GM19467 (cell line): ENCODE data around the gene KRAS.

ENCODE experiments used
- ATAC-seq: cut with Tn5 transposase; IDR thresholded peaks from one replicate; pipeline ENCODE4 v1.9.1; 2021; ENCODE audit warnings: mild to moderate bottlenecking, moderate library complexity; ENCODE audit not compliant: unreplicated experiment

Gene KRAS

DNA sequence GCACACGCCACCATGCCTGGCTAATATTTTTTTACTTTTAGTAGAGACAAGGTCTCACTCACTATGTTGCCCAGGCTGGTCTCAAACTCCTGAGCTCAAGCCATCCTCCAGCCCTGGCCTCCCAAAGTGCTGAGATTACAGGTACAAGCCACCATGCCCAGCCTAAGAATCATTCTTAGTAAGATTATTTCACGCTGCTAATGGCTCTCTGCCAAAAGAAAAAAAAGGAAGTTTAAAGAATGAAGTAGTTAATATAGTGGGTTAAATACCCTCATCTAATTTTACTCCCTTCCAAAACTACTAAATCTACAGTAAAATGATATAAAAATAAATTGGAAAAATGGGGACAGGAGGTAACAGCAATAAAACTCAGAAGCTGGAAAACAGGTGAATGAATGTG lies 53.1 kb downstream of the KRAS start:
- ATAC-seq: no peak

DNA sequence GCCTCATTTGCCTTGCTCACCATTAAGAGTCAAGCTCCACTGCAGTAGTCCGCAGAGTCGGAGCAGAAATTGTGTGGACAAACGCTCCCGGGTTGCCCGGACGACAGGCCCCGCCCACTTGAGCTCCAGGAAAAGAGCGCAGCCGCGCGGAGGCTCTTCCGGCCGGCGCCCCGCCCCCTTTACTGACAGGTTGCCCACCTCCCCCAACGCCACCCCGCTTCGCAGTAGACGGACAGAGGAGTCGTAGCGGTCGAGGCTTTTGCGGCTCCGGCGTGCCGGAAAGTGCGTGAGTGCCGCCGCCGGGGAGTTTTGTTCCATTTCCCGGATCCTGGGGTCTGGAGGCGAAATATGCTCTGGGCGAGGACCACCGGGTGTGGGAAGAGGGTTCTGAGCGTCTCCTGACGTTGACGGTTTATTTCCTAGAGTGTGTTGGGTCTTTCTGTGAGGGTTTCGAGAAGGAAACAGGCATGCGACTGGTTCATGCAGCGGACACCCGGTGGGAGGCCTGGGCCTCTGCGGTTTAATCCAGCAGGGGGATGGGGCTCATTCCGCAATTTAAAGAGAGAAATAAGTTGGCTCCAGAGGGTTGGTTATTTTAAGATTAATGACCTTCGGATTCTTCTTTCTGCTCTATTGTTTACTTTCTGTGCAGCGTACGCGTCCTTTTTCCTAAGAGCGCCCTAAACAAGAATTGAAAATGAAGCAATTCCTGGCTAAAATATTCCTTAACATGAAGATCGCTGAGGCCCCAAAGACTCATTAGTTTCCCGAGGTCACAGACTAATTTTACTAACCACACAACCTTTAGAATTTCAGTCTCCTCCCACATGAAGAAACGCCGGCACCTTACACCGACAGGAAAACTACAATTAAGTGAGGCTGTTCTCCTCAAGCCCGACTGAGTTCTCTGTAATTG lies 55.4 kb downstream of the KRAS start, which contains the start of the genes DNAI7 and ETFRF1:
DNAI7 (minus strand) TSS at position 105 of the 916 bp plus-strand sequence; CDS start at position 23, 82 bp downstream.
ETFRF1 (plus strand) TSS at position 182 of the 916 bp plus-strand sequence. CDS start 8,720 bp downstream, outside the sequence.
- ATAC-seq: peak; percentile 84

GRCh38 chr12:25194722-25195055 lies 56.0 kb downstream of the KRAS start:
- ATAC-seq: no peak

DNA sequence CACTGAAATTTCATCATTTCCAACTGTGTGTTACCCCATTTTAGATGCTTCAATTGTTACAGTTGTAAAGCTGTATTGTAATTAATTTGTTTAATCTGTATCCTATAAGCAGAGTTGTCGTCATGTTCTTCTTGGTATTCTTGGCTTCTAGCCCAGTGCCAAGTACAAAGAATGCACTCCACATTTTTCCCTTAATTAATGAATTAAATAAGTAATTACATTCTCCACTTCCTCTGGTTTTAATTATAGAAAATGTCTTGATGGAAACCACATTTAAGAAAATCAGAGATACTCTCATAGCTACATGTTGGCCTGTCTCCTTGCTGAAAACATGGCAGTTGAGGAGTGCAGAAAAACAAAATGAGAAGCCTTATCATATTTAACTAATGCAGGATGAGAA lies 56.5 kb downstream of the KRAS start:
- no peak for ATAC-seq

DNA sequence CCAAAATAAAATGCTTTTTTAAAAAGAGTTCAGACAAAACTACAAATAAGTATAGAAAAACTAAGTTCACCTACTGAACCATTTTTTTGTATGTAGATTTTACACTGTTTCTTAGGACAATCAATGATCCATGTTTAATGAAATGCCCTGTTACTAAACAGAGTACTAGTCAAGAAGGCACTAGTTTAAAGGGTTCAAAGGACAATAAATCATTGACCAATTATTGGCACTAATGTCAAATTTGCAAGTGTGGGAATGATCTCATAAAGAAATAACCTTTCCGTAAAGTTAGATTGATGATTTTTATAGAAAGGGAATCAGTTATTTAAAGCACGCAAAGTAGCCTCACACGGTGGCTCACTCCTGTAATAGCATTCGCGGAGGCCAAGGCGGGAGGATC lies 59.9 kb downstream of the KRAS start:
- no peak for ATAC-seq

- ATAC-seq: no peak
Measured at GRCh38 chr12:25189656-25190055, 61.1 kb downstream of the KRAS start.

DNA sequence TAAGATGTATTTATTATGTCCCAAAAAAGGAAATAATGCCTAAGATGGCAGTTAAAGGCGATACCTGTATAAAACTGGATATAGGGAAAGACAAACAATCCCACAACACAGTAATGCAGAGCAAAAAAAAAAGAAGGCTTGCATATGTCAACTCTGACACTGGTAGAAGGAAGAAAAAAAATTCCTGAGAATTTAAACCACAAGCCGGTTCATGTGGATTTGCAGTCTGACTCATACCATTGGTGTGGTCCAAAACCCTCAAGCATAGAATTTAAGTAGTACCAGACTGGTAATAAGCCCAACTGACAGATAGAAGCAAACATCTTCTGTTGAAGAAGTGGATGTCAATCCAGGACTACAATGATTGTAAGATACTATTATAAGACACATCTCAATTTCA lies 62.9 kb downstream of the KRAS start:
- ATAC-seq: no peak

DNA sequence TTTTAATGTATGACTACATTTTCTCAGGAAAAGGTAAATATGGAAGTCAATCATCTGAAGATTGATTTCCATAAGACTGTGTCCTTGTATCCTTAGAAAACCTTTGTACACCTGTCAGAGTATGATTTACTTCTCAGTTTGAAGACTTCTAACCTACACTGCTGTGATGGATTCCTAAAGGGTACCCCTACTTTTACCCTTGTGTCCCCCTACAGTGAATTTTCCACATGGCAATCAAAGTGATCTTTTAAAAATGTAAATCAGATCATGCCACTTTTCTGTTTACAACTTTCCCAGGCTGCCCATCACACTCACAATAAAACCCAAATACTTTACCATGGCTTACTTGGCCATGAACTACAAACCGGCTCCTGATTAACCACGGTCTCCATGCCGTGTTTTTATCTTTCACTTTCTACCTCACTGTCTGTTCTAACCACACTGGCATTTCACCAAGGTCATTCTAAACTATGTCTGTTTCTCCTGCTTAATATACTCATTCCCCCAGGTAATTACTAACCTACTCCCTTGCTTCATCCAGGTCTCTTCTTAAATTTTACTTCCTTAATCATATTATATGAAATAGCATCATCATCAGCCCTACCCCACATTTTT lies 63.8 kb downstream of the KRAS start:
- ATAC-seq: peak; percentile 78

- peak; percentile 26 for ATAC-seq
Measured at GRCh38 chr12:25186038-25186787, 64.5 kb downstream of the KRAS start.

- ATAC-seq: no peak
Measured at GRCh38 chr12:25184132-25184531, 66.6 kb downstream of the KRAS start.

DNA sequence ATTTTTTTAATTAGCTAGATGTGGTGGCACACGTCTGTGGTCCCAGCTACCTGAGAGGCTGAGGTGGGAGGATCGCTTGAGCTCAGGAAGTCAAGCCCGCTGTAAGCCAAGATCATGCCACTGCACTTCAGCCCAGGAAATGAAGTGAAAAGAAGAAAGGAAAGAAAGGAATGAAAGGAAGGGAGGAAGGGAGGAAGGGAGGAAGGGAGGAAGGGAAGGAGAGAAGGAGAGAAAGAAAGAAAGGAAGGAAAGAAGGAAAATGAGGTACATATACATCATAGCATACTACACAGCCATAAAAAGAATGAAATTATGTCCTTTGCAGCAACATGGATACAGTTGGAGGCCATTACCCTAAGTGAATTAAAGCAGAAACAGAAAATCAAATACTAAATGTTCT lies 68.0 kb downstream of the KRAS start:
- ATAC-seq: no peak

- no peak for ATAC-seq
Measured at GRCh38 chr12:25162866-25163265, 87.9 kb downstream of the KRAS start.

GRCh38 chr12:25156061-25156460 lies 94.7 kb downstream of the KRAS start:
- ATAC-seq: no peak

GRCh38 chr12:25155022-25155576 lies 95.6 kb downstream of the KRAS start:
- no peak for ATAC-seq
